ENCODE data around the gene PHACTR3. TPM values are rescaled to one million over a fixed set of nuclear protein-coding genes. Genes with fewer than 3 reads are reported as not detected.

The PHACTR3 gene
- total RNA-seq, 1 donor from 2014 or later = not detected

DNA sequence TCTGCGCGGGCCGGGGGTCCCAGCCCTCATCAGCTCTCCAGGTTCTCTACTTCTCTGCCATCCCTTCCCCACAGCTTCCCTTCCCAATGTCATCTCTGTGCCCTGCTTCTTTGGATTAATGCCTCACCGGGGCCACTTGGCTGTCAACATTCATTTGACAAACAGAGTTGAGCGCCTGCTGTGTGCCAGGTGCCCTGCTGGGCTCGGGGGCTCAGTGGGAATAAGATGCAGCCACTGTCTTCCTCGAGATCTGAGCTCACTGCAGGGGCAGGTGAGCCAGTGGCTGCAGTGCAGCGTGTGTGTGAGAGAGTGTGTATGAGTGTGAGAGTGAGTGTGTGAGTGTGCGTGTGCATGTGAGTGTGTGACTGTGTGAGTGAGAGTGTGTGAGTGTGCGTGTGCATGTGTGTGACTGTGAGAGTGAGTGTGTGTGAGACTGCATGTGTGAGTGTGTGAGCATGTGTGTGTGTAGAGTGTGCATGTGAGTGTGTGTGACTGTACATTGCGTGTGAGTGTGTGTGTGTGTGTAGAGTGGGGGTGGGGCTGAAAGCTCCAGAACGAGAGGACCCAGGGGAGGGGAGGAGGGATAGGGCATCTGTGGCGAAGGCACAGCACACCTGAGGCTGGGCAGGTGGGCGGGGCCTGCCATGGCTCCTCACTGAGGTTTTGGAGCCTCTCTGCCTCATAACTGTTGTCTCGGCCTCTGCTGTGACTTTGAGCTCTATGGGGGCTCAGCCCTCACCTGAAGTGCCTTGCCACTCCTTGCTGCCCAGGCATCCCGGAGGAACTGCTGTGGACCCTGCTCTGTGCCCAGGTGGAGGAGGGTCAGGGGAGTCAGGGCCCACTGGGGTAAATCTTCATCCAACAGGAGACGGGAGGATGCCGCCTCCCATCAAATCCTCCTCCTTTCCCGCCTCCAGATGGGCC is 36.5 kb upstream of the PHACTR3 start:
- no peak overlapping the region for H3K4me3 Mint-ChIP-seq (ENCODE audit: low read depth)
- intact Hi-C loops (cut with micrococcal nuclease) = no loop called here

DNA sequence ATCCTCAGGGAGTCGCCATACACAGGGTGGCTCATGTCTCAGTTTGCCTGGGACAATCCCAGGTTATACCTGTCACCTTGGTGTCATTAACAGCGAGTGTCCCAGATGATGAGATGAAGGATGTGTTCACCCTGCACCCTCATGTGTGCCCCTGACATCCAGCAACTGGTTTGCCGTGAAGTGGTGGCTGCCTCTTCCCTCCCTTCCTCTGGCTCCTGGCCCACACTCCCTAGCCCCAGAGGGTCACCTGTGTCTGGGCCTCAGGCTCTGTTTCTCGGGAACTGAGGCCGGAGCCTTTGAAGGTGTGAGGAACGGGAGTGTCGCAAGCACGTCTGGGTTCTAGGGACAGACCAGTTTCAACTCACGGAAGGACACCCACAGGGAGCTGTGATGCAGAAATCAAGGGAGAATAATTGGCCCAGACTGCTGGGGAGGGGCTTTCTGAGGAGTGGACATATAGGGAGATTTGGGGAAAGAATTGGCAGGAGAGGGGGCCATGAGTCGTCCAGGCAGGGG is 35.8 kb upstream of the PHACTR3 start:
- intact Hi-C loops (cut with micrococcal nuclease) = no loop called here
- no peak for DNase-seq (ENCODE audit: low spot score)
- H3K4me3 Mint-ChIP-seq (ENCODE audit: low read depth) = no peak overlapping the region
- peaks cover 6% of the 10 kb centered on the region for H3K27me3 Mint-ChIP-seq (ENCODE audit: low read depth)
- H3K9me3 Mint-ChIP-seq = no peaks in the 10 kb centered on the region
- H3K27ac Mint-ChIP-seq = no peak overlapping the region
- peaks cover 1% of the 10 kb centered on the region for H3K4me1 Mint-ChIP-seq (ENCODE audit: low read depth)
- no peaks in the 10 kb centered on the region for H3K36me3 Mint-ChIP-seq (ENCODE audit: low read depth)

More for the DNA sequence above, 36.5 kb upstream of the PHACTR3 start:
- no peaks in the 10 kb centered on the region for H3K36me3 Mint-ChIP-seq (ENCODE audit: low read depth)
- H3K27me3 Mint-ChIP-seq (ENCODE audit: low read depth) = peaks cover 3% of the 10 kb centered on the region
- DNase-seq (ENCODE audit: low spot score) = no peak
- no peaks in the 10 kb centered on the region for H3K9me3 Mint-ChIP-seq
- H3K4me1 Mint-ChIP-seq (ENCODE audit: low read depth) = peaks cover 1% of the 10 kb centered on the region
- no peak overlapping the region for H3K27ac Mint-ChIP-seq

DNA sequence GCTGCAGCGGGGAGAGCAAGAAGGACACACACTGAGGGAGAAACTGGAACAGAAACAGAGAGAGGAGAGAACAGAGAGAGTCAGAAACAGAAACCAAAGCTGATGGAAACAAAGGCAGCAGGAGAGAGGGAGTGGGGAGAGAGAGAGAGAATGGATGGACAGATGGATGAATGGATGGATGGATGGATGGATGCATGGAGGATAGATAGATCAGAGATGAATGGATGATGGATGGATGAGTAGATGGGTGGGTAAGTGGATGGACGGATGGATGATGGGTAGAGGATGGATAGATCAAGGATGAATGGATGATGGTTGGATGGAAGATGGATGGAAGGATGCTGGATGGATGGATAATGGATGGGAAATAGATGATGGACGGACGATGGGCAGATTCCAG is 35.0 kb upstream of the PHACTR3 start:
- peaks cover 1% of the 10 kb centered on the region for H3K4me1 Mint-ChIP-seq (ENCODE audit: low read depth)
- no peak overlapping the region for H3K27ac Mint-ChIP-seq
- intact Hi-C loops (cut with micrococcal nuclease) = no loop called here
- no peaks in the 10 kb centered on the region for H3K36me3 Mint-ChIP-seq (ENCODE audit: low read depth)
- H3K9me3 Mint-ChIP-seq = no peaks in the 10 kb centered on the region
- DNase-seq (ENCODE audit: low spot score) = no peak
- H3K27me3 Mint-ChIP-seq (ENCODE audit: low read depth) = peaks cover 6% of the 10 kb centered on the region
- no peak overlapping the region for H3K4me3 Mint-ChIP-seq (ENCODE audit: low read depth)

DNA sequence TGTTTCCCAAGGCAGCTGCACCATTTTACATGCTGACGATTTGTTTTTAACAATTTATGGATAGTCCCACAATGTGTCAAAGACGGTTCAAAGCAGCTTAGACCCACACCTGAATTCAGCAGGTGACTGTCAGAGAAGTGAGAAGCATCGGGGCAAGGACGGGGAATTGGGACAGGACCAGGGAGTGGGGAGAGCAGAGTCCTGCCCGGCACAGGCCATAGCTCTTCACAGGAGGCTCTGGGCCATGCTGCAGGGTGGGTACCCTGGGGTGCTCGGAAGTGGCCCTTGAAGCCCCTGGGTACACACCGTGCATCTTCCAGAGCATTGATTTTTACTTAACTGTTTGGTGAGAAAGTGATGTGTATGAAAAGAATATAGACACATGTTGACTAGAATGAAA is 33.2 kb upstream of the PHACTR3 start:
- Mint-ChIP-seq H3K27me3 (ENCODE audit: low read depth) (peaks cover 14% of the 10 kb centered on the region), H3K27ac (no peak overlapping the region), H3K9me3 (no peaks in the 10 kb centered on the region), H3K4me1 (ENCODE audit: low read depth) (peaks cover 1% of the 10 kb centered on the region), H3K36me3 (ENCODE audit: low read depth) (no peaks in the 10 kb centered on the region), H3K4me3 (ENCODE audit: low read depth) (no peak overlapping the region)
- no peak for DNase-seq (ENCODE audit: low spot score)
- intact Hi-C loops (cut with micrococcal nuclease) = no loop called here

DNA sequence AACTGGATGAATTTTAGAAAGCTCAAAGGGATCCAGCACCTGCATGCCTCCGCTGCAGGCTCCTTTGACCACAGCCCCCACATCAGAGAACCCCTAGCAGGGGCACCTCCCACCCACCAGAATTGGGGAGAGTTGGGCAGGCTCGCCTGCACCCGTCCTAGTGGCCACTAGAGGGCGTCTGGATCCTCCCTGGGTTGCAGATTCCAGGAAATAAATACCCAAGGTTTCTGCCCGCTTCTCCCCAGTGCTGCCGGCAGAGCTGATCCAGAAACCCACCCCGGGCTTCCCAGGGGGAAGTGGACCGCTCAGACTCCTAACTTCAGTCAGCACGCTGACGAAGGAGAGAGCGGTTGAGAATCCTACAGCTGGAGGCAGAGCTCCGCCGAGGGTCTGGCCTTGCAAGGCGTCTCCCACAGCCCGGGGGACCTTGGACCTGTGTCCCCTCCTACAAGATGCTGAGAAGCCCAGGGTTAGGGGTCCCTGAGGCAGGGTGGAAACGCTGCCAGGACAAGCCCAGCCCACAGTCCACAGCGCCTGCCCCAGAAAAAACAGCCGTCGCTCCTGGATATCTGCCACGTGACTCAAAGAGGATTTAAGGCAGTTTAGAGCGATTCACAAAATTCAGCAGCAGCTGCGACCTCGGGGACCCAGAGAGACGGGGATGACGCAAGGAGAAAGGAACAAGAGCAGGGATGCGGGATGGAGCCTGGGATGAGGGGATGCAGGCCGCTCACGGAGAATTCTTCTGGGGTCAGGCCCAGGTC is 32.6 kb upstream of the PHACTR3 start:
- intact Hi-C loops (cut with micrococcal nuclease) = no loop called here
- Mint-ChIP-seq H3K4me1 (ENCODE audit: low read depth) (peaks cover 1% of the 10 kb centered on the region), H3K36me3 (ENCODE audit: low read depth) (no peaks in the 10 kb centered on the region), H3K4me3 (ENCODE audit: low read depth) (peak overlapping the region; percentile 28), H3K27me3 (ENCODE audit: low read depth) (peaks cover 20% of the 10 kb centered on the region), H3K9me3 (no peaks in the 10 kb centered on the region), H3K27ac (no peak overlapping the region)
- peak; percentile 45 for DNase-seq (ENCODE audit: low spot score)

DNA sequence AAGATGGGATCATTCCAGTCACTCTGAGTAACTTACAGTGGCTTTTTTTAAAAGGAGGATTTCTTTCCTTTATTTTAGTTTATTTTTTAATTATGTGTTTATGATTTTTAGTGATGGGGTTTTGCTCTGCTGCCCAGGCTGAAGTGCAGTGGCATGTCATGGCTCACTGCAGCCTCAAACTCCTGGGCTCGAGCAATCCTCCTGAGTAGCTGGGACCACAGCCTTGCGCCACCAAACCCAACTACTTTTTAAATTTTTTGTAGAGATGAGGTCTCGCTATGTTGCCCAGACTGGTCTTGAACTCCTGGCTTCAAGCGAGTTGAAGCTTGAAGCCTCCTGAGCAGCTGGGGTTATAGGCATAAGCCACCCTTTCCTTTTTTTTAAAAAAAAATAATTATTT is 31.8 kb upstream of the PHACTR3 start:
- Mint-ChIP-seq H3K9me3 (no peaks in the 10 kb centered on the region), H3K4me1 (ENCODE audit: low read depth) (peaks cover 1% of the 10 kb centered on the region), H3K4me3 (ENCODE audit: low read depth) (no peak overlapping the region), H3K27me3 (ENCODE audit: low read depth) (peaks cover 22% of the 10 kb centered on the region), H3K27ac (no peak overlapping the region), H3K36me3 (ENCODE audit: low read depth) (no peaks in the 10 kb centered on the region)
- DNase-seq (ENCODE audit: low spot score) = no peak
- intact Hi-C loops (cut with micrococcal nuclease) = no loop called here

DNA sequence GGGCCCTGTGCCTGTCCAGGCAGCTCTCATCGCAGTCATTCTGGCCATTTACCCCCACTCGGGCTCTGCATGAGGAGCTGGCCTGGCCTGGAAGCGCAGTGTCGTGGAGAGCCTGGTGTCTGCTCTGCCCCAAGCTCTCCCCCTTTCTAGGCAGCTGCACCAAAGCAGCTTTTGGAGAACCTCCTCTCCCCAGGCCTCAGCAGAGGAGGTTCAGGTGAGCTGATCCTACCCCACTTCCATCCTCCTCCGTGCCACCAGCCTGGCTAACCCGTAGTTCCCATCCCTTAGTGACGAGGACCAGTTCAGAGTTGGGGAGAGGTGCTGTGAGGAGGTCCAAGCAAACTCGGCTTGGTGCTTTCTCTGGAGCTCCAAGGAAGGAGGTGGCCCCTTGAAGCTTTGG is 30.5 kb upstream of the PHACTR3 start:
- no peak overlapping the region for H3K27ac Mint-ChIP-seq
- intact Hi-C loops (cut with micrococcal nuclease) = no loop called here
- no peaks in the 10 kb centered on the region for H3K36me3 Mint-ChIP-seq (ENCODE audit: low read depth)
- no peak overlapping the region for H3K4me3 Mint-ChIP-seq (ENCODE audit: low read depth)
- H3K4me1 Mint-ChIP-seq (ENCODE audit: low read depth) = peaks cover 1% of the 10 kb centered on the region
- DNase-seq (ENCODE audit: low spot score) = no peak
- no peaks in the 10 kb centered on the region for H3K9me3 Mint-ChIP-seq
- H3K27me3 Mint-ChIP-seq (ENCODE audit: low read depth) = peaks cover 27% of the 10 kb centered on the region

DNA sequence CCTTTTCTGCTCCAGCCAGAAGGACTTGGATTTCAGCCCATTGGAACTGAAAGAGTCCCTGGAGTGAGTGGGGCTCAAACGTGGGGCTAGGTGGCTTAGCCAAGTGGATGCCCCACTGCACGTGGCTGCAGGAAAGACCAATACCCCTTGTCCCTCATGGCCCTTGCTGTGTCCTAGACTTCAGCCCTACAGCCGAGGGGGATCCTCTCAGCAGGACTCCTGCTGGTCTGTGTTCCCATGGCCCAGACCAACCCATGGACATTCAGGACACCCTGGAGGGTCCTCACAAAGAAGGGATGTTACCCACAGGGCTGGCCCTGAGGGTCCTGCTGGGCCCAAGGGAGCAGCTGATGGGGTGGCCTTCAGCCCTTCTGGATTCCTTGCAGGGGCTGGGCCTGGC is 30.0 kb upstream of the PHACTR3 start:
- Mint-ChIP-seq H3K36me3 (ENCODE audit: low read depth) (no peaks in the 10 kb centered on the region), H3K4me1 (ENCODE audit: low read depth) (peaks cover 1% of the 10 kb centered on the region), H3K4me3 (ENCODE audit: low read depth) (no peak overlapping the region), H3K27me3 (ENCODE audit: low read depth) (peaks cover 30% of the 10 kb centered on the region), H3K27ac (no peak overlapping the region), H3K9me3 (no peaks in the 10 kb centered on the region)
- intact Hi-C loops (cut with micrococcal nuclease) = no loop called here
- no peak for DNase-seq (ENCODE audit: low spot score)

DNA sequence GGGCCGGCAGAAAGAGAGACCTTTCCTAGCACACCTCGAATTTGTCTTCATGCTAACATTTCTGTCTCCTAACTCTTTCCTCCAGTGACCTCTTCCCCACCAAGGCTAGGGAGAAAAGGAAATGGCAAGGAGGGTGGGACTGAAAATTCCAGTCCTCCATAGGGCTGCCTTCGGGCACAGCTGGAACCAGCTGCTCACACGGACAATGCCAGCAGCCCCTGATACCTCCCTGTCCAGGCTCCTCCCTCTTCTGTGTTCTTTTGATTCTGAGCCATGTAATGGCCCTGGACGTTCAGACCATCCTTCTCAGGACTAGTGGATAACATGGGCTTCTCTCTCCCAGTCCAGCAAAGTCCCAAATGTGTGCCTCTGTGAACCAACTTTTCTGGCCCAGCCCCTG is 29.1 kb upstream of the PHACTR3 start:
- Mint-ChIP-seq H3K27ac (no peak overlapping the region), H3K9me3 (no peaks in the 10 kb centered on the region), H3K36me3 (ENCODE audit: low read depth) (no peaks in the 10 kb centered on the region), H3K4me3 (ENCODE audit: low read depth) (no peak overlapping the region), H3K4me1 (ENCODE audit: low read depth) (peaks cover 1% of the 10 kb centered on the region), H3K27me3 (ENCODE audit: low read depth) (peaks cover 31% of the 10 kb centered on the region)
- intact Hi-C loops (cut with micrococcal nuclease) = no loop called here
- no peak for DNase-seq (ENCODE audit: low spot score)

DNA sequence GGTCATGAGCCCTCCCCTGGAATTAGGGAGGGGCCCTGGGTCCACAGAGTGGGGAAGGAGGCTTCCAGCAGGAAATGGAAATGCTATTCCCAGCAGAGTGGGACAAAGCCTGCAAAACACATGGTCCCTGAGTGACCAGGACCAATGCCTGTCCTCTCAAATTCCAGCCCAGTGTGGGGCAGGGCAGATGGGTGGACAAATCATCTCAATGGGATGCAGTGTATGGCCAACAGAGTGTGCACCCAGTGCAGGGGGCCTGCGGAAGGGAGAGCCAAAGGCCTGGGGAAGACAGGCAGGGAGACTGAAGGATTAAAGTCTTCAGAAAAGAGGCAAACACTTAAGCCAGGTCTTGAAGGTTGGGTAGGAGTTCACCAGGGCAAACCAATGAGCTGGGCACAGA is 28.7 kb upstream of the PHACTR3 start:
- intact Hi-C loops (cut with micrococcal nuclease) = no loop called here
- Mint-ChIP-seq H3K4me3 (ENCODE audit: low read depth) (no peak overlapping the region), H3K36me3 (ENCODE audit: low read depth) (no peaks in the 10 kb centered on the region), H3K4me1 (ENCODE audit: low read depth) (peaks cover 1% of the 10 kb centered on the region), H3K27me3 (ENCODE audit: low read depth) (peaks cover 31% of the 10 kb centered on the region), H3K9me3 (no peaks in the 10 kb centered on the region), H3K27ac (no peak overlapping the region)
- no peak for DNase-seq (ENCODE audit: low spot score)

DNA sequence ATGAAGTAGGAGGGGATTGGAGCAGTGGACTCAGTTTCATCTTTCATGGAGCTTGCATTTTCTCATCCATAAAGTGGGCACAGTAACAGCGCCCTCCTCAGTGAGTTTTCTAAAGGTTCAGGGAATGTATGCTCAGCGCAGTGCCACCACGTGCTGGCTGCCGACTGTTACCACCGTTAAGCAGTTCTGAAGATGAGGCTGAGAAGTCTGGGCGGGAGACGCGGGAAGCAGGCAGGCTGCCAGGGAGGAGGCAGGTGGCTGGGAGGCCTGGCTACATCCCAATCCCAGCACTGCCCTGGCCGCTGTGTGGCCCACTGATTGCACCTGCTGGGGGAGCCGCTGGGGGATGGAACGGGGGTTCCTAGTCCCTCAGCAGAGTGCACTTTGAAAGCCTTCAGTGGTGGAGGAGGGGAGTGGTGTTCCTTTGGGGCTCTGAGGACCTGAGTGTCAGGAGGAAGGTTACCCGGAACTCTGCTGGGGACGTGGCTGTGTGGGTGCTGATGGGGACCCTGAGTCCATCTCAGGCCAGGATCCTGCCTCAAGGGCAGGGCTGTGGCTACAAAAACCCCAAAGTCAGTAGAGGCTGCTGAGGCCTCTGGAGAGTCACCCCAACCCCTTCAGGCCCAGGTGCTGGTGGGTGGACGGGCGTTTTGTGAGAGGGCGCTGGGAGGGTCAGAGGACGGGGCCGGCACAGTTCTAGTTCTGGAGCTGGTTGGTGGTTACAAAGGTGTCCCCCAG is 28.0 kb upstream of the PHACTR3 start:
- Mint-ChIP-seq H3K4me3 (ENCODE audit: low read depth) (no peak overlapping the region), H3K36me3 (ENCODE audit: low read depth) (no peaks in the 10 kb centered on the region), H3K27ac (no peak overlapping the region), H3K9me3 (no peaks in the 10 kb centered on the region), H3K27me3 (ENCODE audit: low read depth) (peaks cover 31% of the 10 kb centered on the region), H3K4me1 (ENCODE audit: low read depth) (peaks cover 1% of the 10 kb centered on the region)
- intact Hi-C loops (cut with micrococcal nuclease) = no loop called here
- DNase-seq (ENCODE audit: low spot score) = no peak

DNA sequence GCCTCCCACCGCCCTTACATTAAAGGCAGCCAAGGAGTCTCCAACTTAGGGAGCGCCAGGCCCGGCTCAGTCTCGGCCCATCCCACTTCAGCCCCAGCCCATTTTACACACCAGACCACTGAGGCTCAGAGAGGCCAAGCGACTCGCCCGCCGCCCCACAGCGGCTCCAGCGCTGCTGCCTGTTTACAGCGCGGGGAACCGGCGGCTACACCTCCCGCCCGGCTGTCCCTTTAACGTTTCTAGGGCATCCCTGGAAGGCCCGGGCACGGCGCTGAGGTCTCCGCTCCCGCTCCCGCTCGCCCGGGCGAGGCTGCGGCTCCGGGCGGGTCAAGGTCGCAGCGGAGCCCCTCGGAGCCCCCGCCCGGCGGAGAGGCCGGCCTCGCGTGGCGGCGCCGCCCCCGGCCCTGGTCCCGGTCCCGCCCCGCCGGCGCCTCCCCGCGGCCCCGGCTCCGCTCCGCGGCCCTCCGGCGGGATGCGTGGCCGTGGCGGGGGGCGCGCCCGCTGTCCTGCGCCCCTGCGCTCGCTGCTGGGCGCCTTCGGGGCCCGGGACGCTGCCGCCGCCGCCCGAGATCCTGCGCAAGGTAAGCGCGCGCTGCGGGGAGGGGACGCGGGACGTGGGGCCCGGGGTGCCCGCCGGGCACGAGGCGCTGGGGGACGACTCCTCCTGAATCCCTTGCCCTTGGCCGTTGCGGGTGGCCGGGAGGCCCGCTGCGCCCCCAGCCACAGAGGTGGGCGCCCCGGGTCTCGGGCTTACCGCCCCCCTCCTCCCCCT is 27.1 kb upstream of the PHACTR3 start:
- Mint-ChIP-seq H3K36me3 (ENCODE audit: low read depth) (no peaks in the 10 kb centered on the region), H3K4me3 (ENCODE audit: low read depth) (no peak overlapping the region), H3K27me3 (ENCODE audit: low read depth) (peaks cover 28% of the 10 kb centered on the region), H3K4me1 (ENCODE audit: low read depth) (no peaks in the 10 kb centered on the region), H3K27ac (no peak overlapping the region), H3K9me3 (no peaks in the 10 kb centered on the region)
- DNase-seq (ENCODE audit: low spot score) = no peak
- intact Hi-C loops (cut with micrococcal nuclease) = no loop called here
